Measurements from ENCODE around the gene LRRTM4. TPM values are rescaled to one million over a fixed set of nuclear protein-coding genes. Genes with fewer than 3 reads are reported as not detected.

LRRTM4 gene
- total and polyA plus RNA-seq, 2 of the 13 experiments (the other 11 are each of a cell fraction or from before 2014, with no cell fraction given), result 1.2 TPM

DNA sequence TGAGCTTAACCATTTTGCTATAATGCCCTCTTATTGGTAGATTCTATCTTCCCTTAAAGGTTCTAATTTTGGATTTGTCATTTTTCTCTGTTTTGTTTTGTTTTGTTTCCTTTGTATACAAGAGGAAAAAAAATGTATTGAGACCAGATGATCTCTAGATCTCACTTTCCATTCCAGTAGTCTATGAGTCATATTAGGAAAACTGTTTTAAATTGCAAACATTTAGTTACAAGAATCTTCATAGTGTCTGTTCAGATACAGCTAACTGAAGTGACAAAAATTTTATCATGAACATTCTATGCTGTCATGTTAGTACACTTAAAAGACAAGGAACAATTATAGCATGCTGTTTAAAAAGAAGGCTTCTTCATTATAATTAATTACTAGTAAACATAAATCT, 322.8 kb downstream of the LRRTM4 start (continued):
- TF ChIP-seq, protein P1, sequence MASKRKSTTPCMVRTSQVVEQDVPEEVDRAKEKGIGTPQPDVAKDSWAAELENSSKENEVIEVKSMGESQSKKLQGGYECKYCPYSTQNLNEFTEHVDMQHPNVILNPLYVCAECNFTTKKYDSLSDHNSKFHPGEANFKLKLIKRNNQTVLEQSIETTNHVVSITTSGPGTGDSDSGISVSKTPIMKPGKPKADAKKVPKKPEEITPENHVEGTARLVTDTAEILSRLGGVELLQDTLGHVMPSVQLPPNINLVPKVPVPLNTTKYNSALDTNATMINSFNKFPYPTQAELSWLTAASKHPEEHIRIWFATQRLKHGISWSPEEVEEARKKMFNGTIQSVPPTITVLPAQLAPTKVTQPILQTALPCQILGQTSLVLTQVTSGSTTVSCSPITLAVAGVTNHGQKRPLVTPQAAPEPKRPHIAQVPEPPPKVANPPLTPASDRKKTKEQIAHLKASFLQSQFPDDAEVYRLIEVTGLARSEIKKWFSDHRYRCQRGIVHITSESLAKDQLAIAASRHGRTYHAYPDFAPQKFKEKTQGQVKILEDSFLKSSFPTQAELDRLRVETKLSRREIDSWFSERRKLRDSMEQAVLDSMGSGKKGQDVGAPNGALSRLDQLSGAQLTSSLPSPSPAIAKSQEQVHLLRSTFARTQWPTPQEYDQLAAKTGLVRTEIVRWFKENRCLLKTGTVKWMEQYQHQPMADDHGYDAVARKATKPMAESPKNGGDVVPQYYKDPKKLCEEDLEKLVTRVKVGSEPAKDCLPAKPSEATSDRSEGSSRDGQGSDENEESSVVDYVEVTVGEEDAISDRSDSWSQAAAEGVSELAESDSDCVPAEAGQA (IDR thresholded peaks at IDR 0.05; ENCODE audit: low read depth), result no peak
- TF ChIP-seq, protein P1 (CRISPR knock-in tag; IDR thresholded peaks at IDR 0.05; ENCODE audit: borderline replicate concordance), result no peak

GRCh38 chr2:77193858-77194448, 328.2 kb downstream of the LRRTM4 start:
- no peak for DNase-seq (ENCODE audit: low spot score)
- CTCF ChIA-PET (ENCODE audit: low intra/inter-chr PET ratio, low total read pairs), result no interaction called here
- in situ Hi-C loops (cut with HindIII; ENCODE audit: extremely low pct_ligation_motif_present, low pct_unique_long_range_greater_than_20kb) (no loop called here), intact Hi-C loops (cut with micrococcal nuclease; ENCODE audit: unreplicated experiment) (no loop called here)
- no peak overlapping the region for H3K4me2 ChIP-seq (ENCODE audit: low read depth, low read length)
- H3K27me3 ChIP-seq (ENCODE audit: control insufficient read depth in 1 of 2, insufficient read depth in 2 of 2, low read length in 2 of 2), result no peaks in the 10 kb centered on the region
- POLR2A ChIA-PET, result no interaction called here
- H2AFZ ChIP-seq (ENCODE audit: low read length), result no peak overlapping the region
- H3K79me2 ChIP-seq (ENCODE audit: insufficient read depth, low read length), result no peaks in the 10 kb centered on the region
- no peaks in the 10 kb centered on the region for H4K20me1 ChIP-seq (ENCODE audit: insufficient read depth, low read length)
- H3K9me3 ChIP-seq (ENCODE audit: low read length), result no peaks in the 10 kb centered on the region
- H3K4me1 ChIP-seq (ENCODE audit: insufficient read depth, low read length), result peaks cover 21% of the 10 kb centered on the region
- ATAC-seq, result no peak
- H3K9ac ChIP-seq (ENCODE audit: insufficient read depth, low read depth, low read length), result no peak overlapping the region
- no peak overlapping the region for H3K27ac ChIP-seq (ENCODE audit: extremely low read length, insufficient read depth, low read length)
- no peak for FAIRE-seq
- no peak for TF ChIP-seq HNRNPK (IDR thresholded peaks at IDR 0.05; ENCODE audit: low read depth, low read length, poor library complexity, severe bottlenecking)
- TF ChIP-seq ATF7 (IDR thresholded peaks at IDR 0.05), result peak; percentile 96
- TF ChIP-seq ATF7 (CRISPR knock-in tag; IDR thresholded peaks at IDR 0.05), result no peak
- peak; percentile 86 for TF ChIP-seq CREB1 (IDR thresholded peaks at IDR 0.05)
- TF ChIP-seq CREB1 (CRISPR knock-in tag; IDR thresholded peaks at IDR 0.05), result no peak
- WGBS (ENCODE audit: low lambda C conversion rate), result 38% methylated on average over 4 of the region's 4 CpGs
- no peak overlapping the region for H3K4me3 ChIP-seq (replicated peaks in 1 of 3; ENCODE audit: insufficient read depth in 1 of 3, low read depth in 2 of 3, low read length in 3 of 3)
- no peaks in the 10 kb centered on the region for H3K36me3 ChIP-seq (replicated peaks in 1 of 2; ENCODE audit: control insufficient read depth in 1 of 2, insufficient read depth in 2 of 2, low read length in 2 of 2)
- BruUV-seq (replicated peaks), result no TSS peak
